HPDE6-E6E7 (cell line): Measurements from ENCODE around the gene SMIM10.
"Not testable (repeated sequence)": the region's sequence is repeated elsewhere in the genome, so short reads cannot be mapped to it uniquely, and the experiment has no call there.

Source experiments
- DNase-seq: peaks from one replicate; pipeline ENCODE4 v3.0.0; 2011; ENCODE audit warnings: missing footprints; ENCODE audit errors: extremely low spot score

The SMIM10 gene

DNA sequence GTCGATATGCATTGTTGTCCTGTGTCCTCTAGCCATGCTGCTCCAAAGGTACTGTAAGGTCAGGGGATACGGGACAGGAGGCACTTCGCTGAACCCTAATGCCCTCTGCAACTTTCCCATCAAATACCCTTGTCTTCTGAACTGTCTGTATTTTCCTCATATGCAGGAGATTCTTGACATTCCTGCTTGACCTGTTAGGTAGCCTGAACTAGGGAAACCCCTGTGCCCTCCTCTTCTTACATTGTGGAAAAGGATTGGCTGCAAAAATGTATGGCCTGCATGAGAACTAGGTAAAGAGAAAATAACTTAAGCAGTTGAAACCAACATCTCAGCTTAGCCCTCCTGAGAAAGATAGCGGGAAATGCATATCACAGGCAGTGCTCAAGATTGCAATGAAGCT lies 20.1 kb downstream of the SMIM10 start:
- DNase-seq: no peak

DNA sequence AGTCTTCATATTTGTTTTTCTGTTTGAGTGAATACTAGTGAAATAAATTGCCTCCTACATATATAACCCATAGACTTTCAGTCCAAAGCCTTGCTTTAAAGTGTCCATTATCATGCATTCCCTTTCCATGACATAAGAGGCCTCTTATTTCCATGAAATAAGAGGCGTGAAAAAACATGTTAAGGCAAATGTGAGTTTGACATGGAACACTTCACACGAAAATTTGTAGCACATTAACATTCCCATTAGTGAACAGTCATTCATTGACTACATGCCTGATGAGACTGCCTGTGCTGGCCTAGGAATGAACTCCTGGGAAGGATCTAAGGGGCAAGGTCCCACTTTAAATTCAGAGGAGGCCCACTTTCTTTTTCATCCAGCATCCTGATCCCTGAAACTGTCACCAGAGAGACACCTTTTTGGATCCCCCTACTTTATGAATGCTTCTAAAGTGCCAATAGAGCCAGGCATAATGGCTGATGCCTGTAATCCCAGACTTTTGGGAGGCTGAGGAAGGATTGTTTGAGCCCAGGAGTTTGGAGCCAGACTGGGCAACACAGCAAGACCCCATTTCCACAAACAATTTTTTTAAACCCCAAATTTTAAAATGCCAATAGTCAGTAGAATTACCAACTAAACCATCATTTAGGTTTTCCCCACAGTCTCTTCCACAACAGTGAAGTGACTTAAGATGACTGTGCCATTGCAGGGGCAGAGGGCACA lies 24.9 kb downstream of the SMIM10 start:
- DNase-seq: no peak

DNA sequence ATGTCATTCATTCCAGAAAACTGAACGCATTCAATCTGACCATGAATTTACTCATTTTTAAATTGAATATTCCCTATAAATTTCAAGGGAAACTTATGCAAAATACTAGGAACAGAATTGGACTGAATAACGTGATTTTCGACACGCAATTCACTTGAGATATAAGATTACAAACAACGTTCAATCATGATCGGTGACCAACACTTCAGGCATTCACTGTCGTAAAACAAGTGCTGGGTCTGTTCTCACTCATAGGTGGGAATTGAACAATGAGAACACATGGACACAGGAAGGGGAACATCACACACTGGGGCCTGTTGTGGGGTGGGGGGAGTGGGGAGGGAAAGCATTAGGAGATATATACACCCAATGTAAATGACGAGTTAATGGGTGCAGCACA lies 29.1 kb downstream of the SMIM10 start:
- DNase-seq: not testable (repeated sequence)

DNA sequence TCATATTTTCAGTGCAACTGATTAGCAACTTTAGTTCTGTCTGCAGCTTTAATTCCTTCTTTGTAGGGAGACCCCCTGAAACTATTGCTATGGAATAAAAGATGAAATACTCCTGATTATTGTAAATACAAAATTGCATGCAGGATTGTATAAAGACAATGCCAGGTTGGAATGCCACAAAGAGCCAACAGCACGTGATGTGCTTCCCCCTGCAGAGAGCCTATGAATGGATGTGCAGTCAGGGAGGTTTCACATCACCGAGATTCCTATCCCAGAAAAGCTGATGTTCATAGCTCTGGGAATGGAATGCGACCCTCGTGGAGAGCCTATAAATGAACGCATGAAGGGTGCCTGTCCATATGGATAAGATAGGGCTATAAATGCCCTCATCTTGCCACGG lies 33.0 kb downstream of the SMIM10 start:
- not testable (repeated sequence) for DNase-seq

DNA sequence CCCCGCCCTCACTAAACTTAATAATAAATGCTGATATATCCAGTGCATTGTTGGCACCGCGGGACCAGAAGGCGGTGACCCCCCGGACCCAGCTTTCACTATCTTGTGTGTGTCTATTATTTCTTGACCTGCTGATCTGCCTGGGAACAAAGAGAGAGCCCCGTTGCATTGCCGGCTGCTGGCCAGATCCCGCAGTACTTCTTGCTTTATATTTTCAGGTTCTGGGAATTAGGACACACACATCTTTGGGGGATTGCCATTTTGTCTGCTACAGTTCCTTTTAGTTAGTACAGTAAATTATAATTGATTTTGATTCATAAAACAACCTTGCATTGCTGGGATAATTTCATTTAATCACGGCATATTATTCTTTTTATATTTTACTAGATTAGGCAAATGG lies 33.7 kb downstream of the SMIM10 start:
- DNase-seq: no peak

DNA sequence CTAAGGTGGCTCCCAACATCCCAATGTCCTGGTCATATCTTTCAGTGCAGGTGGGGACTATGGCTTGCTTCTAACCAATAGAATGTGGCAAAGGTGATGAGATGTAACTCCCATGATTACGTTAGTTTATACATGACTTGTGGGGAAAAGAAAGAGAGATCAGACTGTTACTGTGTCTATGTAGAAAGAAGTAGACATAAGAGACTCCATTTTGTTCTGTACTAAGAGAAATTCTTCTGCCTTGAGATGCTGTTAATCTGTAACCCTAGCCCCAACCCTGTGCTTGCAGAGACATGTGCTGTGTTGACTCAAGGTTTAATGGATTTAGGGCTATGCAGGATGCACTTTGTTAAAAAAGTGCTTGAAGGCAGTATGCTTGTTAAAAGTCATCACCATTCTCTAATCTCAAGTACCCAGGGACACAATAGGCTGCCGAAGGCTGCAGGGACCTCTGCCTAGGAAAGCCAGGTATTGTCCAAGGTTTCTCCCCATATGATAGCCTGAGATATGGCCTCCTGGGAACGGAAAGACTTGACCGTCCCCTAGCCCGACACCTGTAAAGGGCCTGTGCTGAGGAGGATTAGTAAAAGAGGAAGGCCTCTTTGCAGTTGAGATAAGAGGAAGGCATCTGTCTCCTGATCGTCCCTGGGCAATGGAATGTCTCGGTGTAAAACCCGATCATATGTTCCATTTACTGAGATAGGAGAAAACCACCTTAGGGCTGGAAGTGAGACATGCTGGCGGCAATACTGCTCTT lies 39.6 kb downstream of the SMIM10 start:
- DNase-seq: not testable (repeated sequence)

DNA sequence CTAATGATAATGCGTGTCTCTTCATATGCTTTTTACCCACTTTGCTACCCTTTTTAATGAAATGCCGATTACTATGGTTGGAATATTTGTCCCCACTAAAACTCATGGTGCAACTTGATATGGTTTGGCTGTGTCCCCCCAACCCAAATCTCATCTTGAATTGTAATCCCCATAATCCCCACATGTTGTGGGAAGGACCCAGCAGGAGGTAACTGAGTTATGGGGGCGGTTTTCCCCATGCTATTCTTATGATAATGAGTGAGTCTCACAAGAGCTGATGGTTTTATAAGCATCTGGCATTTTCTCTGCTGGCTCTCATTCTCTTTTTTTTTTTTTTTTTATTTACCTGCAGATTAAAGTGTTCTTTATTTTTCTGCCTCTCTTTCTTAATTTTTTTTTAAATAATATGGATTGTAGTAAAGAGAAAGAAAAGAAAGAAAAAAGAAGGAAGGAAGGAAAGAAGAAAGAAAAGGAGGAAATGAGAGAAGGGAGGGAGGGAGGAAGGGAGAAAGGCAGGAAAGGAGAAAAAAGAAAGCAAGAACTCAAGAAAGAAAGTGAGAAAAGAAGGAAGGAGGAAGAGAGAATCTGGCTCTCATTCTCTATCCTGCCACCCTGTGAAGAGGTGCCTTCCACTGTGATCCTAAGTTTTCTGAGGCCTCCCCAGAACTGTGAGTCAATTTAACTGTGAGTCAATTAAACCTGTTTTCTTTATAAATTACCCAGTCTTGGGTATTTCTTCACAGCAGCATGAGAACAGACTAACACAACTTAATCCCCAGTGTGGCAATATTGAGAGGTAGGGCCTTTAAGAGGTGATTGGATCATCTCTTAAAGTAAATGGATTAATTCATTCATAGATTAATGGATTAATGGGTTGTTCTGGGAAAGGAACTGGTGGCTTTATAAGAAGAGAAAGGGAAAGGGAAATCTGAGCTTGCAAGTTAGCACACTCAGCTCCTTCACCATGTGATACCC lies 50.6 kb downstream of the SMIM10 start:
- not testable (repeated sequence) for DNase-seq
